ENCODE data around the gene TCERG1. TPM values are rescaled to one million over a fixed set of nuclear protein-coding genes. Genes with fewer than 3 reads are reported as not detected.
"Not testable (repeated sequence)": the region's sequence is repeated elsewhere in the genome, so short reads cannot be mapped to it uniquely, and the experiment has no call there.

TCERG1 gene
- total and polyA plus RNA-seq, 2 donors (not counting 1 experiment from before 2014, with no cell fraction given), result 44.6 to 95.2 TPM

GRCh38 chr5:146549615-146550014 lies 102.5 kb downstream of the TCERG1 start:
- intact Hi-C loops (cut with micrococcal nuclease), result no loop called here
- Mint-ChIP-seq H3K4me3 (no peak overlapping the region), H3K27ac (no peak overlapping the region), H3K27me3 (peaks cover 11% of the 10 kb centered on the region), H3K9me3 (ENCODE audit: insufficient read depth) (no peaks in the 10 kb centered on the region), H3K4me1 (no peaks in the 10 kb centered on the region)
- no peaks in the 10 kb centered on the region for H3K27me3 ChIP-seq (replicated peaks in 1 of 4; ENCODE audit: control extremely low read depth in 1 of 4, control insufficient read depth in 3 of 4, insufficient read depth in 4 of 4, low read length in 3 of 4)
- CTCF ChIA-PET, result interaction anchor here (0.7 to 1.2 kb wide), 2 partner anchors 11 to 16 kb away, joined by 3 to 4 read pairs; no protein-coding TSS in a partner anchor
- no peak overlapping the region for H2AFZ ChIP-seq (ENCODE audit: insufficient read depth, low read depth, low read length, poor library complexity, severe bottlenecking)
- no peak overlapping the region for H3K4me3 ChIP-seq (ENCODE audit: control extremely low read depth in 1 of 5, extremely low read depth in 1 of 5, insufficient read depth in 1 of 5, low read depth in 2 of 5, low read length in 4 of 5)
- H3K4me2 ChIP-seq (replicated peaks; ENCODE audit: low read depth, low read length, poor library complexity, severe bottlenecking), result no peak overlapping the region
- no peaks in the 10 kb centered on the region for H3K4me1 ChIP-seq (ENCODE audit: control insufficient read depth in 2 of 2, insufficient read depth in 2 of 2, low read length in 2 of 2)
- no peak for ATAC-seq (ENCODE audit: low read depth)
- H3K36me3 ChIP-seq (replicated peaks in 1 of 2; ENCODE audit: control extremely low read depth in 1 of 2, control insufficient read depth in 1 of 2, extremely low read depth in 1 of 2, insufficient read depth in 2 of 2, low read length in 1 of 2), result no peaks in the 10 kb centered on the region
- H3K9me3 ChIP-seq (ENCODE audit: control extremely low read depth in 1 of 3, control insufficient read depth in 2 of 3, insufficient read depth in 1 of 3, low read length in 2 of 3), result no peaks in the 10 kb centered on the region
- POLR2A ChIA-PET, result no interaction called here
- no peak for DNase-seq
- no peaks in the 10 kb centered on the region for H4K20me1 ChIP-seq (ENCODE audit: control insufficient read depth, insufficient read depth, low read length, poor library complexity, severe bottlenecking)
- no peaks in the 10 kb centered on the region for H3K79me2 ChIP-seq (ENCODE audit: control insufficient read depth, insufficient read depth, low read length)
- H3K9ac ChIP-seq (ENCODE audit: low read length), result no peak overlapping the region
- TF ChIP-seq CTCF (IDR thresholded peaks at IDR 0.05), result no peak
- TF ChIP-seq EZH2 (IDR thresholded peaks at IDR 0.05; ENCODE audit: borderline replicate concordance, insufficient read depth, low read depth, low read length, poor library complexity, severe bottlenecking), result no peak
- no peak overlapping the region for H3K27ac ChIP-seq (ENCODE audit: low read length in 2 of 2)

GRCh38 chr5:146553446-146553845 lies 106.3 kb downstream of the TCERG1 start:
- whole genome bisulfite sequencing (ENCODE audit: insufficient coverage), result no CpG with 5 or more reads among the region's 3 CpGs
- Mint-ChIP-seq H3K27me3 (peaks cover 9% of the 10 kb centered on the region), H3K27ac (no peak overlapping the region), H3K4me1 (no peaks in the 10 kb centered on the region), H3K9me3 (ENCODE audit: insufficient read depth) (no peaks in the 10 kb centered on the region), H3K4me3 (no peak overlapping the region)
- Histone ChIP-seq H3K27me3 (replicated peaks in 1 of 4; ENCODE audit: control extremely low read depth in 1 of 4, control insufficient read depth in 3 of 4, insufficient read depth in 4 of 4, low read length in 3 of 4) (no peaks in the 10 kb centered on the region), H3K4me2 (replicated peaks; ENCODE audit: low read depth, low read length, poor library complexity, severe bottlenecking) (no peak overlapping the region), H4K20me1 (ENCODE audit: control insufficient read depth, insufficient read depth, low read length, poor library complexity, severe bottlenecking) (no peaks in the 10 kb centered on the region), H3K27ac (ENCODE audit: low read length in 2 of 2) (no peak overlapping the region), H3K9ac (ENCODE audit: low read length) (no peak overlapping the region), H2AFZ (ENCODE audit: insufficient read depth, low read depth, low read length, poor library complexity, severe bottlenecking) (no peak overlapping the region), H3K9me3 (ENCODE audit: control extremely low read depth in 1 of 3, control insufficient read depth in 2 of 3, insufficient read depth in 1 of 3, low read length in 2 of 3) (no peaks in the 10 kb centered on the region), H3K79me2 (ENCODE audit: control insufficient read depth, insufficient read depth, low read length) (no peaks in the 10 kb centered on the region), H3K4me1 (ENCODE audit: control insufficient read depth in 2 of 2, insufficient read depth in 2 of 2, low read length in 2 of 2) (no peaks in the 10 kb centered on the region), H3K4me3 (ENCODE audit: control extremely low read depth in 1 of 5, extremely low read depth in 1 of 5, insufficient read depth in 1 of 5, low read depth in 2 of 5, low read length in 4 of 5) (no peak overlapping the region), H3K36me3 (replicated peaks in 1 of 2; ENCODE audit: control extremely low read depth in 1 of 2, control insufficient read depth in 1 of 2, extremely low read depth in 1 of 2, insufficient read depth in 2 of 2, low read length in 1 of 2) (no peaks in the 10 kb centered on the region)
- intact Hi-C loops (cut with micrococcal nuclease), result no loop called here
- TF ChIP-seq EZH2 (IDR thresholded peaks at IDR 0.05; ENCODE audit: borderline replicate concordance, insufficient read depth, low read depth, low read length, poor library complexity, severe bottlenecking) (no peak), CTCF (IDR thresholded peaks at IDR 0.05) (no peak)
- no peak for ATAC-seq (ENCODE audit: low read depth)
- POLR2A ChIA-PET, result no interaction called here
- DNase-seq, result no peak
- CTCF ChIA-PET, result interaction anchor here (1.2 kb wide), 1 partner anchor 310 kb away, joined by 3 read pairs; no protein-coding TSS in a partner anchor

DNA sequence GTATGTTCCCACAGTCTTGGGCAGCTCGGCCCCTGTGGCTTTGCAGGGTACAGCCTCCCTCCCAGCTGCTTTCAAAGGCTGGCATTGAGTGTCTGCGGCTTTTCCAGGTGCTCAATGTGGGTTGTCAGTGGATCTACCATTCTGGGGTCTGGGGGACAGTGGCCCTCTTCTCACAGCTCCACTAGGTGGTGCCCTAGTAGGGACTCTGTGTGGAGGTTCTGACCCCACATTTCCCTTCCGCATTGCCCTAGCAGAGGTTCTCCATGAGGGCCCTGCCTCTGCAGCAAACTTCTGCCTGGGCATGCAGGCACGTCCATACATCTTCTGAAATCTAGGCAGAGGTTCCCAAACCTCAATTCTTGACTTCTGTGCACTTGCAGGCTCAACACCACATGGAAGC lies 109.8 kb downstream of the TCERG1 start:
- H3K4me3 Mint-ChIP-seq; H4K20me1 ChIP-seq (ENCODE audit: control insufficient read depth, insufficient read depth, low read length, poor library complexity, severe bottlenecking); H3K79me2 ChIP-seq (ENCODE audit: control insufficient read depth, insufficient read depth, low read length); H3K4me2 ChIP-seq (replicated peaks; ENCODE audit: low read depth, low read length, poor library complexity, severe bottlenecking); H3K36me3 ChIP-seq (replicated peaks in 1 of 2; ENCODE audit: control extremely low read depth in 1 of 2, control insufficient read depth in 1 of 2, extremely low read depth in 1 of 2, insufficient read depth in 2 of 2, low read length in 1 of 2); H3K27ac Mint-ChIP-seq; H3K9me3 Mint-ChIP-seq (ENCODE audit: insufficient read depth); H3K4me1 Mint-ChIP-seq; H3K4me3 ChIP-seq (ENCODE audit: control extremely low read depth in 1 of 5, extremely low read depth in 1 of 5, insufficient read depth in 1 of 5, low read depth in 2 of 5, low read length in 4 of 5); ATAC-seq (ENCODE audit: low read depth); POLR2A ChIA-PET; H3K27ac ChIP-seq (ENCODE audit: low read length in 2 of 2); H2AFZ ChIP-seq (ENCODE audit: insufficient read depth, low read depth, low read length, poor library complexity, severe bottlenecking); intact Hi-C loops (cut with micrococcal nuclease); CTCF ChIA-PET; H3K9ac ChIP-seq (ENCODE audit: low read length); H3K27me3 ChIP-seq (replicated peaks in 1 of 4; ENCODE audit: control extremely low read depth in 1 of 4, control insufficient read depth in 3 of 4, insufficient read depth in 4 of 4, low read length in 3 of 4); DNase-seq; H3K4me1 ChIP-seq (ENCODE audit: control insufficient read depth in 2 of 2, insufficient read depth in 2 of 2, low read length in 2 of 2); H3K9me3 ChIP-seq (ENCODE audit: control extremely low read depth in 1 of 3, control insufficient read depth in 2 of 3, insufficient read depth in 1 of 3, low read length in 2 of 3): not testable (repeated sequence)
- WGBS (ENCODE audit: insufficient coverage), result 88% methylated on average over 2 of the region's 4 CpGs
- peaks cover 15% of the 10 kb centered on the region for H3K27me3 Mint-ChIP-seq
